Activated naive CD8-positive, alpha-beta T cell treated with anti-CD3 and anti-CD28 coated beads, Interleukin-2, amount 10 ng/mL, durations not matched to agents 7 days and 5 days (primary cell): Measurements from ENCODE around the gene NXT1. TPM values are rescaled to one million over a fixed set of nuclear protein-coding genes. Genes with fewer than 3 reads are reported as not detected.
A peak's percentile ranks its signal among the peaks of the same experiment; 100 is the strongest.

Source experiments
- ATAC-seq: fragments of 150-1000 bp; cut with Tn5 transposase; one replicate; pipeline ENCODE4 v1.10.0; 2021; ENCODE audit warnings: low read depth, moderate library complexity
- POLR2A ChIA-PET: fragments of 350-600 bp; sonication (Branson Sonifier 250); formaldehyde crosslinking; loops from one replicate; lab custom pipeline; 2021; ENCODE audit warnings: antibody characterized with exemption; lab: Charles Lee
- DNase-seq: peaks from one replicate; pipeline ENCODE4 v3.0.0; 2021
- H3K27ac Mint-ChIP-seq: one replicate; pipeline ENCODE4 v1.8.0; 2022; ENCODE audit warnings: mild to moderate bottlenecking, mixed read lengths
- H3K27me3 Mint-ChIP-seq: one replicate; pipeline ENCODE4 v1.8.0; 2022; ENCODE audit warnings: mild to moderate bottlenecking, moderate library complexity, mixed read lengths
- H3K36me3 Mint-ChIP-seq: one replicate; pipeline ENCODE4 v1.8.0; 2021; ENCODE audit warnings: mild to moderate bottlenecking, mixed read lengths
- H3K4me1 Mint-ChIP-seq: one replicate; pipeline ENCODE4 v1.8.0; 2021; ENCODE audit warnings: mixed read lengths
- H3K4me3 Mint-ChIP-seq: one replicate; pipeline ENCODE4 v1.8.0; 2022; ENCODE audit warnings: mild to moderate bottlenecking, moderate library complexity, mixed read lengths
- H3K9me3 Mint-ChIP-seq: one replicate; pipeline ENCODE4 v1.8.0; 2021; ENCODE audit warnings: mixed read lengths
- total RNA-seq, 2 experiments: library from RNA; stranded (reverse); gene quantifications; one replicate each; pipeline ENCODE4 v1.2.3, GENCODE V29; 2021

Gene NXT1
- total RNA-seq, 2 experiments from 2014 or later: 29.9 to 31.9 TPM

DNA sequence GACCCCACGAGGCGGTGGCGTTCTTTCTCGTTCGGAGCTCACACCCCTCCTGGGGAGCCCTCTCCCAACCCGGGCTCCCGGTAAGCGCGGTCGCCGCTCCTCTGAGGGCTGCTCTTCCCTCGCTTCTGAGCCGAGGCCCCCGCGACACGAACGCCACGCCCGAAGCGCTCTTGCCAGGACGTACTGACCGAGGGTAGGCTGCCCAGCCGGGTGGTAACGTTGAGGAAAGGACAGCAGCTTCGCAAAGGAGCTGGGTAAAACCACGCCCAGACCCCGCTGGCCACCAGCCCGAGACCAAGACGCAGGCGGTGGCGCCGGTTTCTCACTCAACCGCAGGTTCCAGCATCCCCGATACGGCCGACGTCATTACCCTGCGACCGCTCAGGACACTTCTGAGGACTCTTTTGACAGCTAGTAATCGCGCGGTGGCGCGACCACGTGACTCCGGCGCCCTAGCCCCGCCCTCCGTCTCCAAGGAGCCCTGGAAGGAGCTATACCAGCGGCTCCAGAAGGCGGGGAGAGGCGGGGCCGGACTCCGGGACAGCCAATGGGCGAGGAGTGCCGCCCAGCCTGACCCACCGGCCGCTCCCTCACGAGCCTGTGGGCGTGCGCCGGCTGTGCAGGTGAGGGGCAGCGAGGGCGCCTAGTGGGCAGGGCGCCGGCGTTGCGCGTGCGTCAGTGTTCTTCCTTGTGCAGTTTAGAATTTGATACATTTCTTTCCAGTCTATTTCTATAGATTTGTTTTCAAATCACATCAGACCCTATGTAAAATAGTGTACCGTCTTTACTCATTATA lies 7.4 kb downstream of the NXT1 start:
- ATAC-seq (peak; percentile 82), DNase-seq (peak; percentile 99)
- H3K27ac Mint-ChIP-seq: peak overlapping the region; percentile 96
- no peaks in the 10 kb centered on the region for H3K9me3 Mint-ChIP-seq
- H3K27me3 Mint-ChIP-seq: no peaks in the 10 kb centered on the region
- POLR2A ChIA-PET: interaction anchor here (0.5 to 5.6 kb wide), 8 partner anchors 7 to 1811 kb away, joined by 3 to 74 read pairs (median 10); partner anchors contain the start of genes NAPB and NXT1
- H3K4me3 Mint-ChIP-seq: peak overlapping the region; percentile 90
- peaks cover 11% of the 10 kb centered on the region for H3K4me1 Mint-ChIP-seq
- peaks cover 5% of the 10 kb centered on the region for H3K36me3 Mint-ChIP-seq

DNA sequence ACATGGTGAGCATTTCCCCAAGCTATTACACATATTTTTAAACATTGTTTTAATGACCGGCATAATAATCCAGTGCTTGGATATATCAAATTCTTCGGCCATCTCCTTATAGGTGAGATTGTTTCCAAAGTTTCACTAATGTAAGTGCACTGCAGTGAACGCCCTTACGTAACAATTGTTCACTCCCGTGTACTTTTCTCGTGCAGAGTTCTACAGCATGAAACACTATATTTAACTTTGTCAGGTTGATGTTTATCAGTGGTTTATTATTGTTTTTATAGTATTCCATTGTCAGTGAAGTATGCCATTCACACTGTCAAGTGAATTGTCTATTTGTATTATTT lies 7.9 kb downstream of the NXT1 start:
- Mint-ChIP-seq H3K4me3 (peak overlapping the region; percentile 90), H3K4me1 (peaks cover 16% of the 10 kb centered on the region), H3K36me3 (peaks cover 9% of the 10 kb centered on the region), H3K9me3 (no peaks in the 10 kb centered on the region), H3K27me3 (no peaks in the 10 kb centered on the region), H3K27ac (peak overlapping the region; percentile 96)
- ATAC-seq: no peak
- POLR2A ChIA-PET: interaction anchor here (1.3 to 5.6 kb wide), 6 partner anchors 8 to 62 kb away, joined by 4 to 74 read pairs (median 12); partner anchors contain the start of genes NAPB and NXT1
- no peak for DNase-seq

DNA sequence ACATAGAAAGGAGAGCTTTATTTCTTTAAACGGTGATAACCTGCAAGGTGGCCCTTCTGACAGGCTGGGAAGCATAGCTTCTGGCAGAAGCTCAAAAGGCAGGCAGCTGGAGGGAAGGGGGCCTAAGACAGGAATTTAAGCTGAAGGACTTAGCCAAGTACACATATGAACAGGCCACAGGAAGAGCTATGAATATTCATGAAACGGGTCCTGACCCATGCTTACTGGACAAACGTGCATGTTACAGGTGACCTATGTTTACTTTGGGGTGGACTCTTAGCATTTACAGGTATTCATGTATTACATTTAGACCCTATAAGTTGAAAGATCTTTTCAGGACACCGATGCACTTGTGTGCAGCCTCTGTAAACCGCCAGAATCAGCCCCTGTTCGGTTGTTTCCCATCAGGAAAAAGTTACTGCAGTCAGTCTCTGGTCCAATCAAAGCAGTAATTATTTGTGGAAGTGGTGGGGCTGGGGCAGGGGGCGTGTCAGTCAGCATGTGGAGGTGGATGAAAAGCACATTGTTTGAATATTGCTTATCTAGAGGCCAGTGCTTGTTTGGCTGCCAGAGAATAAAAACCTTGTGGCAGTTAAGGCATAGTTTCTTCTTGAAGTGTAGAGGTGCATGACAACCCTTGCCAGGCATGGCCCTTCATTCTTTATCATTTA lies 8.5 kb downstream of the NXT1 start:
- ATAC-seq: no peak
- no peak for DNase-seq
- Mint-ChIP-seq H3K9me3 (no peaks in the 10 kb centered on the region), H3K4me3 (no peak overlapping the region), H3K27ac (peak overlapping the region; percentile 96), H3K36me3 (peaks cover 9% of the 10 kb centered on the region), H3K4me1 (peaks cover 19% of the 10 kb centered on the region), H3K27me3 (no peaks in the 10 kb centered on the region)
- POLR2A ChIA-PET: interaction anchor here (1.3 to 5.6 kb wide), 5 partner anchors 9 to 61 kb away, joined by 4 to 74 read pairs (median 12); partner anchors contain the start of genes NAPB and NXT1

DNA sequence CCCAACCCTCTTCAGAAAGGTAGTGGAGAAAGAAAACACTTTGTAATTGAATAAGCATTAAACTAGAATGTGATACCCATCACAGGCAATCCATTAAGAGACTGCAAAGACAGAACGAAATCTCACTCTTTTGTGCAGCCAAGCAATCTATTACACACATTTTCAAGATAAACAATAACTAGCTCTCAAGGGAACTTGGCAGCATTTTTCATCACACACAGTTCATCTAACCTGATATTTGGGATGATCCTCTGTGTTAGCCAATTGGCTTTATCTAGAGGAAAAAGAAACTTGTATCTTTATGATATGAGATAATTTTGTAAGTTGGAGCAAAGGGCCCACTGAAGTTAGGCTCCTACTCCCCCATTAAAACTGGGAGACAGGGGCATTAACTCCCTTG lies 9.9 kb downstream of the NXT1 start:
- DNase-seq (no peak), ATAC-seq (no peak)
- Mint-ChIP-seq H3K36me3 (peaks cover 14% of the 10 kb centered on the region), H3K4me1 (peaks cover 31% of the 10 kb centered on the region), H3K27me3 (no peaks in the 10 kb centered on the region), H3K9me3 (no peaks in the 10 kb centered on the region), H3K27ac (peak overlapping the region; percentile 93), H3K4me3 (peak overlapping the region; percentile 81)
- POLR2A ChIA-PET: interaction anchor here (1.5 to 5.6 kb wide), 4 partner anchors 8 to 60 kb away, joined by 3 to 74 read pairs (median 12); partner anchors contain the start of genes NAPB and NXT1

DNA sequence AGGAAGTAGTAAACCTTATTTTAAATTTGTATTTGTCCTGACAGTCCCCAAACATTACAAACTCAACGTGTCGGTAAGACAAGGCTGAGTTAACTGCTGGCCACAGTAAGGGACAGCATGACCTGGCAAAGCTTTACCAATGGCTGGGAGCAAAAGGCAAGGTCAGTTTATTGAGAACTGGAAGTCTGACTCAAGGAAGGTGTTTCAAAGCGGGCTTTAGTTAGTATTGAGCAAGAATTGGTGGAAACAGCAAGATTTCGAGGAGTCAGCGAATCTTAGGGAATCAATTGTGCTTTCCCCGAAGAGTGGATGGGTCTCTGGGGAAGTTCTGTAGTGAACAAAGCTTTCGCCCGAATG lies 10.5 kb downstream of the NXT1 start:
- peaks cover 33% of the 10 kb centered on the region for H3K4me1 Mint-ChIP-seq
- ATAC-seq (no peak), DNase-seq (no peak)
- POLR2A ChIA-PET: interaction anchor here (0.6 to 5.6 kb wide), 6 partner anchors 8 to 60 kb away, joined by 3 to 74 read pairs (median 6); partner anchors contain the start of genes NAPB and NXT1
- no peaks in the 10 kb centered on the region for H3K9me3 Mint-ChIP-seq
- H3K4me3 Mint-ChIP-seq: peak overlapping the region; percentile 81
- H3K27me3 Mint-ChIP-seq: no peaks in the 10 kb centered on the region
- peaks cover 17% of the 10 kb centered on the region for H3K36me3 Mint-ChIP-seq
- H3K27ac Mint-ChIP-seq: peak overlapping the region; percentile 93

DNA sequence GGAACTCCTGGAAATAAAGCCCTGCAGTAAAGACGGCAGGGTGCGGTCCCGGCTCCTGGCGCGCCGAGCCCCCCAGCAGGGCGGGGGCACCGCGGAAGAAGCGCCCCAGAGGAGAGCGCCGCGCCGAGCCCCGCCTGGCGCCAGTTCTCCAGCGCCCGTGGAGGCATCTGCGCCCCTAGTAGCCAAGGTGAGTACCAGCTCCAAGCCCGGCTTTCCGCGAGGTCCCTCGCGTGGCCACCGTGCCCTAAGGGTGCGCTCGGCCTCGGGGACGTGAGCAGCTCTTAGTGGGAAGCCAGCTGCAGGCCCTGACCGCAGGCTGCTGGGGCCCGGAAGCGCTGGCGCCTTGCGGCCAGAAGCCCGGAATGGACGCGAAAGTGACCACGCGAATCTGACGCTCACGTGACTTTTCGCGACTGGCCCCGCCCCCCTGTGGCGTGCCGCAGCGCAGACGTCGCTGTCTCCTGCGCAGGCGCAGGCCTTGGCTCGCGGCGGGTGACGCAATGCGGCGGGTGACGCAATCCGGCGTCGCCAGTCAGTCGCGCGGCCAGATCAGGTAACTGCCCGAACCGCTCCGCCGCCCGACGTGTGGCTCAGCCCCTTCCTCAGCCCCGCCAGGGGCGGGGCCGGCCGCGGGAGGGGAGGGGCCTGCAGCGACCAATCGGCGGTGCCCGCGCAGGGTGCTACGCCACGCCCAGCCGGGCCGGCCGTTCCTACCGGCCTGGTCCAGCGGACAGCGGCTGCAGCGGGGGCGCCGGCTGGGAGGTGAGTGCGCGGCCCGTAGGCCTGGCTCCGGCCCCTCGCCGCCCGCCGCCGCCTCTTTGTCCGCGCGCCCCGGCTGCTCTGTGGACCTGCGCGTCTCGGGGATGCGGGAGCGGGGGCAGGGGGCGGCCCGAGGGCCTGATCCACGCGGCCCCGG lies 11.1 kb downstream of the NXT1 start, which contains the start of gene GZF1:
GZF1 (plus strand) TSS at position 707 of the 916 bp plus-strand sequence. CDS start 2,202 bp downstream, outside the sequence.
- peak; percentile 100 for DNase-seq
- Mint-ChIP-seq H3K27me3 (no peaks in the 10 kb centered on the region), H3K9me3 (no peaks in the 10 kb centered on the region), H3K4me3 (peak within 1 kb of the TSS; percentile 94), H3K27ac (peak within 1 kb of the TSS; percentile 94), H3K4me1 (peaks cover 39% of the 10 kb centered on the region), H3K36me3 (peaks cover 21% of the 10 kb centered on the region)
- POLR2A ChIA-PET: interaction anchor here (0.6 to 5.6 kb wide), 6 partner anchors 9 to 59 kb away, joined by 3 to 74 read pairs (median 6); partner anchors contain the start of genes NAPB and NXT1
- peak; percentile 73 for ATAC-seq

DNA sequence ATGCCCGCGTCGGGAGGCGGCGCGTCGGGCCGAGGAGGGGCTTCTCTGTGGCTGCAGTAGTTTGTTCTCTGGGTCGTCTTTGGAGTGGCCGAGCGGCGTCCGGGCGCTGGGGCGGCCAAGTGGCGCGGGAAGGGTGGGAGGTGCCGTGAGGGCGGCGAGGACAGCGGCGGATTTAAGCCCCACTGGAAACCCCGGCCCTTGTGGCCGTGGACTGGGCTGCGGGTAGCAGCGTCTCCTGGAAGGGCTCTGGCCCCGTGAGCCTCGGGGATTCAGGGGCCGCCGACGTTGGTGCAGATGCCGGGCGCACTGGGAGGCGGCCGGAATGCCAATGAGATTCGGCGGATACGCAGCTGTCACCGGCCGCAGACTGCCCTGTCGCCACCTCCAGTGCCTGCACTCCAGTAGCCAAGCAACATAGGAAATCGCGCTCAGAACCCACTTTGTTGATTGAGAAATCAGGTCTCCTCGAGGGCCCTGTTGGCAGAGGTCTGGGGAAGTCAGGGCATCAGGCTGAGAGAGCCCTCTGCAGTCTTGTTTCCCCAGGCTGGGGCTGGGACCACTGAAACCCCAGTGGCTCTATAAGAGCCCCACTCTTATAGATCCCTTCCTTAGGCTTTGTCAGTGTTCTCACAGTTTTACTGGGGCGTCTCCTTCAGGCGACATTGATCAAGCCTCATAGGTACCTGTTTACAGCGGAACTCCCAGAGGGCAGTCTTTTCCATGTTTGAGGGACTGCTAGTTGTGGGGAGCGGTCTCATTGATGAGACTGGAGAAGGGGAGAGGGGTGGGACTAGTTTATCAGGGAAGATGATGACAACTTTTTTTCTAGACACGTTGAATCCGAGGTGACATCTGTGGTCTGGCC lies 12.0 kb downstream of the NXT1 start:
- no peak for DNase-seq
- no peaks in the 10 kb centered on the region for H3K9me3 Mint-ChIP-seq
- peaks cover 48% of the 10 kb centered on the region for H3K4me1 Mint-ChIP-seq
- H3K27me3 Mint-ChIP-seq: no peaks in the 10 kb centered on the region
- peak overlapping the region; percentile 94 for H3K4me3 Mint-ChIP-seq
- ATAC-seq: no peak
- peak overlapping the region; percentile 94 for H3K27ac Mint-ChIP-seq
- H3K36me3 Mint-ChIP-seq: peaks cover 25% of the 10 kb centered on the region
- POLR2A ChIA-PET: interaction anchor here (2.8 to 5.6 kb wide), 2 partner anchors 12 to 58 kb away, joined by 18 to 74 read pairs; partner anchors contain the start of genes NAPB and NXT1

DNA sequence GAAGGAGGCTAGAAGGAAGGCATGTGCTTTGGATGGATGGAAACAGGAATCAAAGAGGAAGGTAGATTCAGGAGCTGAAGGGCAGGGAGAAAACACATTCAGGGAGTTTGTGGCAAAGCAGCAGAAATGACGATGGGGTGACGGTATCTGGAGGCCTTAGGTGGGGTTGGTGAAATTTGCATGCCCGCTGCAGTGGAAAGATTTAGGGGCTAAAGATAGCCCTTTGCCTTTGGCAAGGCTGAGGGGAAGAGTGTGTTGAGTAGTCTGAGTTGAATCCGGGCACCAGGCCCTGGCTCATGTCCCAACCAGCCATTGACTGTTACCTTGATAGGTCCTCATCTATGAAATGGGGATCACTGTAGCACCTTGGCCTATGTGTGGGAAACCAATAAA lies 12.7 kb downstream of the NXT1 start:
- Mint-ChIP-seq H3K36me3 (peaks cover 25% of the 10 kb centered on the region), H3K27me3 (no peaks in the 10 kb centered on the region), H3K27ac (peak overlapping the region; percentile 94), H3K4me1 (peaks cover 51% of the 10 kb centered on the region), H3K4me3 (peak overlapping the region; percentile 94), H3K9me3 (no peaks in the 10 kb centered on the region)
- DNase-seq: no peak
- POLR2A ChIA-PET: no interaction called here
- no peak for ATAC-seq

DNA sequence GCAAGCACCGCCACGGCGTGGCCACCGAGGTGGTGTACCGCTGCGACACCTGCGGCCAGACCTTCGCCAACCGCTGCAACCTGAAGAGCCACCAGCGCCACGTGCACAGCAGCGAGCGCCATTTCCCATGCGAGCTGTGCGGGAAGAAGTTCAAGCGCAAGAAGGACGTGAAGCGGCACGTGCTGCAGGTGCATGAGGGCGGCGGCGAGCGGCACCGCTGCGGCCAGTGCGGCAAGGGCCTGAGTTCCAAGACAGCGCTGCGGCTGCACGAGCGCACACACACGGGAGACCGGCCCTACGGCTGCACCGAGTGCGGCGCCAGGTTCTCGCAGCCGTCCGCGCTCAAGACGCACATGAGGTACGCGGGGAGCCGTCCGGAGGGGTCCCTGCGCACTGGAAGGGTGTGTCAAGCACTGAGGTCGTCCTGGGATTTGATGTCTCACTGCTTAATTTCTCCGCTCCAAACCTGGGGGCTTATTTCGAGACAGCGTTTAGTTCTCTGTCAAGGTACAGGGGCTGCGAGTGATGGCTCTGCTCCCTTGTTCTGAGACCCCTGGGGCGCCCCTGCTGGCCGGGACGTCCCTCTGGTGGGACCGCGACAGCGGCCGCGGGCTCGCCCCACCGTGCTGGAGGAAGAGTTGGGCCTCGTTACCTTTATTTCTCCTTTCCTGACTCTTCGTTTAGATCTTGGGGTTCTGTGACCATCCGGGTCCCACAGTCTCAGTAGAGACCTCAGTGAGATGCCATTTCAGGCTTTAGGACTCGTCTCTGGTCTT lies 15.0 kb downstream of the NXT1 start:
- no peak for DNase-seq
- POLR2A ChIA-PET: no interaction called here

DNA sequence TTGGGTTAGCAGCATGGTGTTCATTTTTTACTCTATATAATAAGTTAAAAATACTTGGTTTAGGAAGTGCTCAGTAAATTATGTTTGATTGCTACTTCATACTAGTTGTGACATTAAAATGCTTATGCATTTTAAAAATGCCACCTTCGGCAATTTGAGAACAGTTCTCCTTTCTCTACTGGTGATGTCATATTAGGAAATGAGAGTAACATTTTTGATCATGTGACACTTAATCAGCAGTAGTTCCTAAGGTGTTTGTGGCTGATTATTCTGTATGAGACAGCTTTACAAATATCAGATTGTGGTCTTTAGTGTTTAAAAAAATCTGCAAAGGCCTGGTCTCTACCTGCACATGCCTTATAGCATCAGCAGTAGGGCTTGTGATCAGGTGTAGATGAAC lies 15.8 kb downstream of the NXT1 start:
- peak overlapping the region; percentile 55 for H3K4me3 Mint-ChIP-seq
- H3K27me3 Mint-ChIP-seq: no peaks in the 10 kb centered on the region
- DNase-seq (no peak), ATAC-seq (no peak)
- H3K9me3 Mint-ChIP-seq: no peaks in the 10 kb centered on the region
- H3K27ac Mint-ChIP-seq: peak overlapping the region; percentile 9
- H3K36me3 Mint-ChIP-seq: peaks cover 33% of the 10 kb centered on the region
- POLR2A ChIA-PET: interaction anchor here (1.1 kb wide), 1 partner anchor 55 kb away, joined by 5 read pairs; the partner anchor contains the start of gene NAPB
- H3K4me1 Mint-ChIP-seq: peaks cover 43% of the 10 kb centered on the region

More for the DNA sequence above, 15.0 kb downstream of the NXT1 start:
- no peaks in the 10 kb centered on the region for H3K9me3 Mint-ChIP-seq
- peak overlapping the region; percentile 61 for H3K27ac Mint-ChIP-seq
- no peak for ATAC-seq
- peak overlapping the region; percentile 46 for H3K4me3 Mint-ChIP-seq
- H3K36me3 Mint-ChIP-seq: peaks cover 33% of the 10 kb centered on the region
- H3K4me1 Mint-ChIP-seq: peaks cover 48% of the 10 kb centered on the region
- no peaks in the 10 kb centered on the region for H3K27me3 Mint-ChIP-seq

DNA sequence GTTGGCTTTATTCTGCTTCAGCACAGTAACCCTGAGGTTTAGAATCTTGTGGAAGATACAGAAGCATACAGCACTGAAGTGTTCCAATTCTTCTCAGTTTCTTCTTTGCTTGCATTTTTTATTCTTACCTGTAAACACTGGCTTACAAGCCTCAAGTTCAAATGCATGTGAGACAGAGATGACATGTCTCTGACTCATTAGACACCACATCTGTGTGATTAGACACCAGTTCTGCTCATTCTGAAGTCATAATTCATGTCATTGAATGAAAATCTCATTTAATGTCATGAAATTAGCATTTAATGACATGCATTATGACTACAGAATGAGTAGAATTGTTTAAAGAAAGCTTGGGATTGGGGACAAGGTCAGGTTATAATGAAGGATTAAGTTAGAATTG lies 17.2 kb downstream of the NXT1 start:
- Mint-ChIP-seq H3K36me3 (peaks cover 36% of the 10 kb centered on the region), H3K27me3 (no peaks in the 10 kb centered on the region), H3K4me1 (peaks cover 43% of the 10 kb centered on the region), H3K27ac (no peak overlapping the region), H3K9me3 (no peaks in the 10 kb centered on the region), H3K4me3 (no peak overlapping the region)
- DNase-seq: no peak
- POLR2A ChIA-PET: interaction anchor here (1.4 kb wide), 1 partner anchor 54 kb away, joined by 5 read pairs; the partner anchor contains the start of gene NAPB
- ATAC-seq: no peak
